Measurements from ENCODE around the gene SAMD5. TPM values are rescaled to one million over a fixed set of nuclear protein-coding genes. Genes with fewer than 3 reads are reported as not detected.
A peak's percentile ranks its signal among the peaks of the same experiment; 100 is the strongest.

Gene SAMD5
- total and polyA plus RNA-seq, 2 experiments from 2014 or later: not detected

DNA sequence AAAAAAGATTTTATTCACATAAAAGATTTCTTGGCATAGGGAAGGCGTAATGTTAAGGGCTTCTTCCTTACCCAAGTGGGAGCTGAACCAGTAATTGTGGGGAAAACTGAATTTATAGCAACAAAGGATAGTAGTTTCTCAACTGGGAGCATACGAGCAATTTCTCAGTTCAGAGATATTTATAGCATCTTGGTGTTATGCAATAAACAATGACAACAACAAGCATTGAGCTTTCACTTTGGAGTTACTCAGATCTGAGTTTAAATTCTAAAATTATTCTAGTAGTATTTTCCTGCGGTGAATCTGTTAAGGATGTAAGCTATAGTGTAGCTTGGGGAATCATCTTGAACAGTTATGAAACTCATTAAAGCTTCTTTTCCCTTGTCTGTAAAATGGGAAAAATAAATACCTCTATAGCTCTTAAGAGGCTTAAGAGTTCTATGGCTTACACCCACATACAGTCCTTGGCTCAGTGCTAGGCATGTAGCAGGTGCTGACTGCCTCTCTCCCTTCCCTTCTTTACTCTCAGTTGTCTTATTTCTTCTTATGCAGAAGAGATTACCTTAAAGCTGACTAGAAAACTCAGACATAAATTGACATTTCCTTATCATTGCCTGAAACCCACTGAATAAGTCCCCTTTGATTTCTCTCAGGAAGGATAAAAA lies 58.8 kb downstream of the SAMD5 start:
- in situ Hi-C loops (cut with MboI): no loop called here
- H3K4me2 ChIP-seq (ENCODE audit: unreplicated experiment): no peak overlapping the region
- no peaks in the 10 kb centered on the region for H3K36me3 ChIP-seq (ENCODE audit: low read depth)
- H3K79me2 ChIP-seq (ENCODE audit: insufficient read depth): no peaks in the 10 kb centered on the region
- no peak overlapping the region for H3K27ac ChIP-seq
- no peaks in the 10 kb centered on the region for H4K20me1 ChIP-seq (ENCODE audit: insufficient read depth)
- no peaks in the 10 kb centered on the region for H3K9me2 ChIP-seq (ENCODE audit: insufficient read depth)
- no peaks in the 10 kb centered on the region for H3K4me1 ChIP-seq (ENCODE audit: insufficient read depth)
- H3K4me3 ChIP-seq: no peak overlapping the region
- no peaks in the 10 kb centered on the region for H3K9me3 ChIP-seq (ENCODE audit: low read depth)
- no peaks in the 10 kb centered on the region for H3K27me3 ChIP-seq (replicated peaks; ENCODE audit: insufficient read depth)
- no peak overlapping the region for H2AFZ ChIP-seq
- no peaks in the 10 kb centered on the region for H3F3A ChIP-seq (ENCODE audit: insufficient read depth)
- 13 to 14% methylated on average over 3 of the region's 3 CpGs for WGBS, 2 experiments (ENCODE audit: low coverage in 1 of 2, low lambda C conversion rate in 2 of 2, missing lambda C conversion rate in 2 of 2)
- H3K9ac ChIP-seq: no peak overlapping the region
- TF ChIP-seq EZH2phosphoT487 (IDR thresholded peaks at IDR 0.05; ENCODE audit: insufficient read depth, low read depth) (no peak), EZH2 (IDR thresholded peaks at IDR 0.05; ENCODE audit: insufficient read depth, poor library complexity, severe bottlenecking) (no peak)
- DNase-seq: peak; percentile 28

DNA sequence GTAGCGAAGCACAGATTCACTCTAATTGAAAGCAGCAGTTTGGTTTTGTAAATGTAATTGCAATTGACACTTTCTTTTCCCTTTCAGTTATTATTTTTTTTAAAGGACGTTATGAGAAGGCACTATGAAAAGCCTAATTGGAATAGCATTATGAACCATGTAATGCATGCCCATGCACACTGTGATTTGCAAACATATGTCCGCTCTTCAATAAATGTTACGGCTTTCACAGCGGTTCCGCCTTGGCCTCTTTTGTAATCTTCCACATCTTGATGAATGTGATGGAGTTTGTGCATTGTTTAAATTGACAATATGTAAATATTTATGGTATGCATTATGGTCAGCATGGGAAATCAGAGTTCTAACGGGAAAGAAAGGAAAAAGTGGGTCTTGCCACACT lies 61.3 kb downstream of the SAMD5 start:
- no peaks in the 10 kb centered on the region for H3K27me3 ChIP-seq (replicated peaks; ENCODE audit: insufficient read depth)
- H3F3A ChIP-seq (ENCODE audit: insufficient read depth): no peaks in the 10 kb centered on the region
- no peak for DNase-seq
- no peaks in the 10 kb centered on the region for H3K36me3 ChIP-seq (ENCODE audit: low read depth)
- no peak overlapping the region for H3K9ac ChIP-seq
- no peaks in the 10 kb centered on the region for H4K20me1 ChIP-seq (ENCODE audit: insufficient read depth)
- no peaks in the 10 kb centered on the region for H3K79me2 ChIP-seq (ENCODE audit: insufficient read depth)
- TF ChIP-seq EZH2 (IDR thresholded peaks at IDR 0.05; ENCODE audit: insufficient read depth, poor library complexity, severe bottlenecking) (no peak), EZH2phosphoT487 (IDR thresholded peaks at IDR 0.05; ENCODE audit: insufficient read depth, low read depth) (no peak)
- no peaks in the 10 kb centered on the region for H3K4me1 ChIP-seq (ENCODE audit: insufficient read depth)
- no peak overlapping the region for H2AFZ ChIP-seq
- in situ Hi-C loops (cut with MboI): no loop called here
- 58 to 62% methylated on average over 7 of the region's 7 CpGs for WGBS, 2 experiments (ENCODE audit: low coverage in 1 of 2, low lambda C conversion rate in 2 of 2, missing lambda C conversion rate in 2 of 2)
- no peaks in the 10 kb centered on the region for H3K9me3 ChIP-seq (ENCODE audit: low read depth)
- H3K4me3 ChIP-seq: no peak overlapping the region
- H3K9me2 ChIP-seq (ENCODE audit: insufficient read depth): no peaks in the 10 kb centered on the region
- no peak overlapping the region for H3K27ac ChIP-seq
- H3K4me2 ChIP-seq (ENCODE audit: unreplicated experiment): no peak overlapping the region

DNA sequence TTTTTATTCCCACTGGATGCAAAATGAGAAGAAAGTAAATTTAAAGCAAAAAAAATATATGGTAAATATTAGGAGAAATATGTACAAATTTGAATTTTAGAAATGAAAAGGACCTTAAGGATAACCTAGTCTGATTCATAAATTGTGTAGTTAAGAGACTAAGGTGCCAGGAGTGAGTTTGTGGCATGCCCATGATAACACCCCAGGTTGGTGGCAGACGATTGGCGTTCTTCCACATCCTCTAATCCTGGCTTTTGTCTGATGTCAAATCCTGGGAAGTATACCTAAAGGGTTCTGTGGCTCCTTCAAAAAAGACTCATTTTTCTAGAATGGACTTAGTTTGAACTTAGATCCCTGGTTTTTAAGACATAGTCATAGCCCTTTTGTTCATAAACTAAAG lies 62.2 kb downstream of the SAMD5 start:
- Histone ChIP-seq H3K4me2 (ENCODE audit: unreplicated experiment) (no peak overlapping the region), H3K9me2 (ENCODE audit: insufficient read depth) (no peaks in the 10 kb centered on the region), H3K27me3 (replicated peaks; ENCODE audit: insufficient read depth) (no peaks in the 10 kb centered on the region), H3K9me3 (ENCODE audit: low read depth) (no peaks in the 10 kb centered on the region), H3K36me3 (ENCODE audit: low read depth) (no peaks in the 10 kb centered on the region), H3K4me3 (no peak overlapping the region), H3F3A (ENCODE audit: insufficient read depth) (no peaks in the 10 kb centered on the region), H3K79me2 (ENCODE audit: insufficient read depth) (no peaks in the 10 kb centered on the region), H2AFZ (no peak overlapping the region), H3K4me1 (ENCODE audit: insufficient read depth) (no peaks in the 10 kb centered on the region), H3K27ac (no peak overlapping the region), H3K9ac (no peak overlapping the region), H4K20me1 (ENCODE audit: insufficient read depth) (no peaks in the 10 kb centered on the region)
- DNase-seq: no peak
- TF ChIP-seq EZH2phosphoT487 (IDR thresholded peaks at IDR 0.05; ENCODE audit: insufficient read depth, low read depth): no peak
- WGBS, 2 experiments (ENCODE audit: low coverage in 1 of 2, low lambda C conversion rate in 2 of 2, missing lambda C conversion rate in 2 of 2): 51 to 57% methylated on average over 2 of the region's 2 CpGs
- in situ Hi-C loops (cut with MboI): no loop called here

DNA sequence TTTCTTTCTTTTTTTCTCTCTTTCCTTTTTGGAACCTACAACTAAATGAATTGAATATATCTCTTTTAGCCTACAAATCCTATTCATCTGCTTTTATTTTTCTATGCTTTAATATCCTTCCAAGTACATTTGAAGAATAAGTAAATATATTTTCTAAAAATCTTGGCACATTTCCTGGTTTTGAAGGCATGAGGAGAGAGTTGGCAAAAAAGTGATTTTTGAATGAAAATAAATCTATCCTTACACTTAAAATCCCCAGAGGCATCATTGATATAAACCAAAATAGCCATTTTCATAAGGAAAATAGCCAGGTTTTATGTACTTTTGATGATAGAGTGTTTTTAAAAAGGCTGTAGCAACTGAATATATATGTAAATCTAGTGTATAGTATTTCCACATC lies 69.0 kb downstream of the SAMD5 start:
- Histone ChIP-seq H4K20me1 (ENCODE audit: insufficient read depth) (no peaks in the 10 kb centered on the region), H3K4me3 (no peak overlapping the region), H3K27ac (no peak overlapping the region), H3F3A (ENCODE audit: insufficient read depth) (no peaks in the 10 kb centered on the region), H3K9ac (no peak overlapping the region), H2AFZ (no peak overlapping the region), H3K9me2 (ENCODE audit: insufficient read depth) (no peaks in the 10 kb centered on the region), H3K4me2 (ENCODE audit: unreplicated experiment) (no peak overlapping the region), H3K36me3 (ENCODE audit: low read depth) (no peaks in the 10 kb centered on the region), H3K9me3 (ENCODE audit: low read depth) (no peaks in the 10 kb centered on the region), H3K4me1 (ENCODE audit: insufficient read depth) (no peaks in the 10 kb centered on the region), H3K79me2 (ENCODE audit: insufficient read depth) (no peaks in the 10 kb centered on the region), H3K27me3 (replicated peaks; ENCODE audit: insufficient read depth) (no peaks in the 10 kb centered on the region)
- DNase-seq: no peak
- in situ Hi-C loops (cut with MboI): no loop called here
- TF ChIP-seq EZH2phosphoT487 (IDR thresholded peaks at IDR 0.05; ENCODE audit: insufficient read depth, low read depth) (no peak), EZH2 (IDR thresholded peaks at IDR 0.05; ENCODE audit: insufficient read depth, poor library complexity, severe bottlenecking) (no peak)

DNA sequence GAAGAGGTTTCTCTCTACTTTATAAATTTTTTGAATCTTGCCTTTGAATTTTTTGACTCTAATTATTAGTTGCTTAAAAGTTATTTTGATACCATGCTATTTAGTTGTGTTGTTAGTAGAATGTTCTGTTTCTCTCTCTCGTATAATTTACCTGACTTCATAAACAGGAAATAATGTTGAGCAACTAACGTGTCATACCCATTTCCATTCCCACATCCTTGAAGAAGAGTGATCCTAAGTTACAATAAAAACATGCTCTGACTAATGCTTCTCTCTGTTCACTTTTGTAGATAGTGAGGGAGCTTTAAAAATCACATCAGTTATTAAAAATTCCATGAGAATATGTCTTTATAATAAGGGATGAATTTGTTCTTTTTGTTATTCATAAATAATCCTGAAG lies 69.7 kb downstream of the SAMD5 start:
- Histone ChIP-seq H3K9me2 (ENCODE audit: insufficient read depth) (no peaks in the 10 kb centered on the region), H3K4me3 (no peak overlapping the region), H4K20me1 (ENCODE audit: insufficient read depth) (no peaks in the 10 kb centered on the region), H3K9ac (no peak overlapping the region), H3K79me2 (ENCODE audit: insufficient read depth) (no peaks in the 10 kb centered on the region), H3K4me1 (ENCODE audit: insufficient read depth) (no peaks in the 10 kb centered on the region), H3K36me3 (ENCODE audit: low read depth) (no peaks in the 10 kb centered on the region), H3F3A (ENCODE audit: insufficient read depth) (no peaks in the 10 kb centered on the region), H3K27ac (no peak overlapping the region), H3K27me3 (replicated peaks; ENCODE audit: insufficient read depth) (no peaks in the 10 kb centered on the region), H3K4me2 (ENCODE audit: unreplicated experiment) (no peak overlapping the region), H2AFZ (no peak overlapping the region), H3K9me3 (ENCODE audit: low read depth) (no peaks in the 10 kb centered on the region)
- WGBS, 2 experiments (ENCODE audit: low coverage in 1 of 2, low lambda C conversion rate in 2 of 2, missing lambda C conversion rate in 2 of 2): 23 to 28% methylated on average over 2 of the region's 2 CpGs
- DNase-seq: no peak
- in situ Hi-C loops (cut with MboI): no loop called here
- TF ChIP-seq EZH2phosphoT487 (IDR thresholded peaks at IDR 0.05; ENCODE audit: insufficient read depth, low read depth) (no peak), EZH2 (IDR thresholded peaks at IDR 0.05; ENCODE audit: insufficient read depth, poor library complexity, severe bottlenecking) (no peak)
